Activated CD4-positive, alpha-beta T cell treated with anti-CD3 and anti-CD28 coated beads, Interleukin-2, amount 50 U/mL, for 24 hours (primary cell): Measurements from ENCODE around the gene USP37.
A peak's percentile ranks its signal among the peaks of the same experiment; 100 is the strongest.

Experiments used
- DNase-seq, 2 donors: peaks; one replicate each; pipeline ENCODE4 v3.0.0-alpha.2; 2020; ENCODE audit warnings: low read depth in 1 of 2, low spot score in 1 of 2

Gene USP37

GRCh38 chr2:218568190-218569037 is at the start of gene USP37, which contains the start of gene CNOT9:
Gene USP37 (minus strand): TSS chr2:218568351. CDS start chr2:218558653, 9,698 bp downstream.
Gene CNOT9 (plus strand): TSS chr2:218568839. CDS start chr2:218568955, 116 bp downstream.
- DNase-seq, result peak; percentile 100

GRCh38 chr2:218615868-218616315 is 47.7 kb upstream of the USP37 start:
- DNase-seq, result no peak

- no peak for DNase-seq
These were observed 39.4 kb upstream of the USP37 start, which contains the start of gene PLCD4 for GRCh38 chr2:218607436-218608115. Gene PLCD4 (plus strand): TSS chr2:218607899. CDS start chr2:218615740, 7,841 bp downstream.

GRCh38 chr2:218605432-218605831 is 37.3 kb upstream of the USP37 start:
- no peak for DNase-seq

- no peak for DNase-seq
These were observed 17.4 kb upstream of the USP37 start for GRCh38 chr2:218585541-218585940.

GRCh38 chr2:218583983-218584850 is 16.1 kb upstream of the USP37 start:
- no peak for DNase-seq

- DNase-seq, result no peak
These were observed 13.9 kb upstream of the USP37 start for GRCh38 chr2:218582076-218582475.

- DNase-seq, result no peak
These were observed 10.2 kb upstream of the USP37 start for GRCh38 chr2:218578272-218578877.

GRCh38 chr2:218577482-218578220 is 9.5 kb upstream of the USP37 start:
- no peak for DNase-seq

GRCh38 chr2:218576854-218577253 is 8.7 kb upstream of the USP37 start:
- DNase-seq, result no peak

- DNase-seq, result no peak
These were observed 2.7 kb upstream of the USP37 start for GRCh38 chr2:218570850-218571249.

GRCh38 chr2:218569661-218570500 is 1.7 kb upstream of the USP37 start:
- DNase-seq, result no peak

GRCh38 chr2:218569038-218569431 is 884 bp upstream of the USP37 start:
- DNase-seq, result peak in 1 of 2 donors; percentile 41

GRCh38 chr2:218567797-218568189 is 358 bp downstream of the USP37 start:
- DNase-seq, result no peak

- DNase-seq, result no peak
These were observed 1.9 kb downstream of the USP37 start for GRCh38 chr2:218566296-218566695.

- no peak for DNase-seq
These were observed 4.1 kb downstream of the USP37 start for GRCh38 chr2:218564056-218564455.

- no peak for DNase-seq
These were observed 9.2 kb downstream of the USP37 start for GRCh38 chr2:218558986-218559385.

- DNase-seq, result no peak
These were observed 10.2 kb downstream of the USP37 start for GRCh38 chr2:218557941-218558340.

GRCh38 chr2:218555527-218555926 is 12.6 kb downstream of the USP37 start:
- DNase-seq, result no peak
